Activated CD8-positive, alpha-beta memory T cell treated with anti-CD3 and anti-CD28 coated beads for 24 hours (primary cell): Measurements from ENCODE around the gene ARIH2.

ENCODE experiments used
- DNase-seq: peaks from one replicate; pipeline ENCODE4 v3.0.0-alpha.2; 2020

ARIH2 gene

DNA sequence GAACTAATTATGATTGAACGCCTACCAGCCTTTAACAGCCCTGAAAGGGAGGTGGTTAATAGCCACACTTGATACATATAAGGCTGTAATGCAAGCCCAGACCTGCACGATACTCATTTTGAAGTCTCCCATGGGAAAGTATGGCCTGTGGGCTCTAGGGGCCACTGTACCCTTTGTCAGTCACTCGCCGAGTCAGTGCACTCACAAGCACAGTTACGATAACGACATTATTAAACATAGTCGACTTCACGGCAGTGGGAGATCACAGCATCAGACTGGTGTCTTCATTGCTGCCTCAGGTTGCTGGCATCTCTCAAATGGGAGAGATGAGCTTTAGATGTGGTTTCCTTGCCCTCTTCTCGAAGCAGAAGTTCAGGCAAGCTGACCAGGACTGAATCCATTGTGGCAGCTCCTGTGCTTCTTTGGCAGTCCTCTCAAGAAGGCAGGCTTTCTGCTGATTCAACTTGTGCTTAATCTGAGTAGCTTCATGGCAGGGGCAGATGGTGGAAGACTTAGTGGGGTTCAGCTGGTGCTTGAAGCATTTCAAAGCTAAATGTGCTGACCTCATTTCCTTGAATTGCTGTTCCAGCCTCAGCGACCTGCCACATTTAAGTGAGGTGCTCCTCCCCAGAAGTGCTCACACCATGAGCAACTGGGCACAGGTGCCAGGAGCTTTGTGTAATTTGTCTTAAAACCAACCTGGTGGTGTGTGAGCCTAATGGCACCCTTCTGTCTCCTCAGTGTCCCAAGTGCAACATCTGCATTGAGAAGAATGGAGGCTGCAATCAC is 55.6 kb downstream of the ARIH2 start:
- DNase-seq = no peak

DNA sequence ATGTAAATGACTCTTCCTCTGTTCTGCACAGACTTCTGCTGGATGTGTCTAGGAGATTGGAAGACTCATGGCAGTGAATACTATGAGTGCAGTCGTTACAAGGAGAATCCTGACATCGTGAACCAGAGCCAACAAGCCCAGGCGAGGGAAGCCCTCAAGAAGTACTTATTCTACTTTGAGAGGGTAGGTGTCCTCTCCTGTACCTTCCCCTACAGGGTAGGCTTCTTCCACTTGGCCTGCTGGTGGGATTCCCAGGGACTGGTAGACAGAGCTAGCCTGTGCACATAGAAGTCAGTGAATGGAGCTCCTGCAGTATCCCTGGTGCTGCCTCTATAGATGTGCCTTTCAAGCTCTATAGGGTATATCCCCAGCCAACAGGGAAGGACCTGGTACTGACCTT is 60.8 kb downstream of the ARIH2 start:
- DNase-seq = no peak

DNA sequence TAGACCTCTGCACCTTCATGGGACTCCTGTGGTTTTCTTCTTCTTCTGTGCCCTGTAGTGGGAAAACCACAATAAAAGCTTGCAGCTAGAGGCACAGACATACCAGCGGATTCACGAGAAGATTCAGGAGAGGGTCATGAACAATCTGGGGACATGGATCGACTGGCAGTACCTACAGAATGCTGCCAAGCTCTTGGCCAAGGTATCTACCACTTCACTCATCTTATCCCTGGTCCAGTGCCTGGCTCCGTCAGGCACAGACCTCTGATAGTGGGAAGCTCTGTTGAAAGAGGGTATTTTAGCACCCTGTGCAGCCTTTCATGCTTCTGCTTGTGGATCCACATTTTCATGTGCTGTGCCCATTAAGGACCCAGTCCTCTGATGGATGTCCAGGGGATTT is 61.7 kb downstream of the ARIH2 start:
- DNase-seq = no peak

DNA sequence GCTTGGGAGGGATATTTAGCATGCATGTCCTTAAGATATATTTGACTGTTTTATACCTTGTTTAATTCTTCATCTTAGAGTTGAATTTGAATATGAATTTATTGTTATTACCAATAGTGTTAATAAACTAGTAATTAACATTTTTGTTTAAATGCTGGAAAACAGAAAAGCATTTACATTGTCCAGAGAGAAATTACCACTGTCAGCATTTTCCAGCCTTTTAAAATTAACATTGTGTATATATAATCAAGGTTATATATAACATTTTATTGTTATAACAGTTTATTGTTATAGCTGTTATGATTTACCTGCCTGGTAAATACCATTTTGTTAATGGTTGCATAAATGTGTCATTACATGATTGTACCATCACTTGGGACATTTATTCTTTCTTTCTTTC is 63.4 kb downstream of the ARIH2 start:
- DNase-seq = no peak

DNA sequence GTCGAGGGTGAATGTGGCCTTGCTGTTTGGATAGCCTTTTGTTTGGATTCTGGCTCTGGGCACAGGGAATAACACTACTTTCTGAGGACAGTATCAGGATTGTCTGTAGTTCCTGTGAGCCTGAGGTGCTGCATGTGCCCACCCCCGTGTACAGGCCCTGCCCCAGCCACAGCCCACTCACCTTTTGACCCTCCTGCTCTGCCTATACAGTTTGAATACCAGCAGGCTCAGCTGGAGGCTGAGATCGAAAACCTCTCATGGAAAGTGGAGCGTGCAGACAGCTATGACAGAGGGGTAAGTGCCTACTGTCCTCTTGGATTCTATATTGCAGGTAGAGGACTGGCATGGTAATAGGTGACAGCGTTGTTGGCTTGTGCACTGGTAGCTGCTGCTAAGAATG is 64.0 kb downstream of the ARIH2 start:
- DNase-seq = no peak

DNA sequence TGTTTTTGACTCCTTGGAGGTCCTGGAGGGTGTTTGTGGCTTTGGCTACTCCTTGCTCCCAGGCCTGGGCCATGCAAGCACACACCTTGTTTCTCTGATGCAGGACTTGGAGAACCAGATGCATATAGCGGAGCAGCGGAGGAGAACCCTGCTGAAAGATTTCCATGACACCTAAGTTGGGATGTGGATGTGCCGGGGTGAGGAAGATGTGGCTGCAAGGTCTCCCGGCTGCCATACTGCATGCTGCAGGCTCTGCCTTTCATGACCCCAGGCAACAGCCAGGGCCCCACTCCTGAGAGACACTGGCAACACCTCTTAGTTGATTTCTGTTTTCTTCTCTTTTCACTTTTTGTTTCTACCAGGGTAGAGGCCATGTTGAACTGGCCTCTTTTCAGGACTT is 64.5 kb downstream of the ARIH2 start:
- no peak for DNase-seq

DNA sequence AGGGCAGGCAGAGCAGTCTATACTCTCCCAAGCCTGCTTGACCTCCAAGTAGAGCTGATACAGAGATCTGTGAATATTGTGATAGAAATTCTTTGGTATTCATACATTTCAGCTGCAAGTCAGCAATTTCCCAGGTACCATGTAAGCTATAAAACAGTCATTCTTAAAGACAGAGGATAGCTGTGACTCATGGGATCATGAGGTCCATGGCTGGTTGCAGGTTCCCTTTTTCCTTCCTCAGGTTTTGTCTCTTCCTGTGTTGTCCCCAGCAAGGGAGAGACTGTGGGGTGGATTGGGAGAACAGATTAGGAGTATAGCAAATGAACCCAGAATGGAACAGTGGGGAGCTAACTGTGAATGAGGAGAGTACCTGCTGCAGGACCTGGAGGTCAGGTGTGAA is 66.0 kb downstream of the ARIH2 start:
- DNase-seq = no peak

DNA sequence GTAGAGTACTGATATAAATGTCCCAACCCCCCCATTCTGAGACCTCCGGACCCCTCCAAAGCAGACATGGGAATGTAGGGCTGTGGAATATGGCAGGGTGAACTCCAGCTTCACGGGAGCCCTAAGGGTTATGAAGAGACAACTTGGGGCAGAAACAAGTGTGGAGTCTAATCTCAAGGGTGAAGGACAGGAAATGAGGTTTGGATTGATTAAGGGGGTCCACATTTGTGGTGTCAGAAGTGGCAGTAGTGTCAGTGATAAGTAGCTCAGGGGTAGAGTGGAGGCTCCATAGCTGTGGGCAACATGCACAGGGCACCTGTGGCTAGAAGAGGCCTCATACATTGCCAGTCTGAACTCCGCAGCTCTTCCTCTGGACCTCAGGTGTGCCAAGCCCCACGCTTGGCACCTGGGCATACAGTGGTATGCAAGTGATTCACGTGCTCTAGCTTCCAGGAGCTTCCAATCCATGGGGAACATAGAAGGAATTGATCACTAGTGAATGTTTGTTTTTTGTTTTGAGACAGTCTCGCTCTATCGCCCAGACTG is 67.3 kb downstream of the ARIH2 start:
- DNase-seq = no peak

DNA sequence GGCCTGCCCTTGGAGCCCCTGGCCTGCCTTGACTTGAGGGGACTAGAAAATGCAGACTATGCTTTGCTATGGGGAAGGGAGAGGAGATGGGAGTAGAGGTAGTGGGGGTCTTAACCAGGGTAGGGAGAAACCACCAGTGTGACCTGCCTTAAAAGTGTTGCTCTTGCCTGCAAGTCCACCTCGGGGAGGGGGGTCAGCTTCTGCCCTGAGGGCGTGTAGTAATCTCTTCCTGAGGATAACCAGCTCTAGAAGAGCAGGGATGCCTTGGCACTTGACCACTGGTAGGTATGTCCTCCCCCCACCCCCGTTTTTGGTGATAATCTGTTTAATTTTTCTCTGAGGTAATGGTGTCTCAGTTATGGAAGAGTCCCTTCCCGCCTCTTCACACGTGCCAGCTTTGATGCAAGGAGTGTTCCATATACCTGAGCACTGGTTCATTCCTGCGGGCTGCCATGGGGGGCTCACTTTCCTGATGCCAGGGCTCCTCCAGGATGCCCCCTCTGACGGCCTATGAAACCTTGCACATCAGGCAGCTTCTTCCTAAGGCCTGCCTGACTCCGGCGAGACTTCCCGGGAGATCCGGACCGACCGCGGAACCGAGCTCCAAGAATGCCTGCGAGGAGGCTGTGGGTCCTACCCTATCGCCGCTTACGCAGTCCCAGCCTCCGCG is 70.6 kb downstream of the ARIH2 start:
- no peak for DNase-seq

DNA sequence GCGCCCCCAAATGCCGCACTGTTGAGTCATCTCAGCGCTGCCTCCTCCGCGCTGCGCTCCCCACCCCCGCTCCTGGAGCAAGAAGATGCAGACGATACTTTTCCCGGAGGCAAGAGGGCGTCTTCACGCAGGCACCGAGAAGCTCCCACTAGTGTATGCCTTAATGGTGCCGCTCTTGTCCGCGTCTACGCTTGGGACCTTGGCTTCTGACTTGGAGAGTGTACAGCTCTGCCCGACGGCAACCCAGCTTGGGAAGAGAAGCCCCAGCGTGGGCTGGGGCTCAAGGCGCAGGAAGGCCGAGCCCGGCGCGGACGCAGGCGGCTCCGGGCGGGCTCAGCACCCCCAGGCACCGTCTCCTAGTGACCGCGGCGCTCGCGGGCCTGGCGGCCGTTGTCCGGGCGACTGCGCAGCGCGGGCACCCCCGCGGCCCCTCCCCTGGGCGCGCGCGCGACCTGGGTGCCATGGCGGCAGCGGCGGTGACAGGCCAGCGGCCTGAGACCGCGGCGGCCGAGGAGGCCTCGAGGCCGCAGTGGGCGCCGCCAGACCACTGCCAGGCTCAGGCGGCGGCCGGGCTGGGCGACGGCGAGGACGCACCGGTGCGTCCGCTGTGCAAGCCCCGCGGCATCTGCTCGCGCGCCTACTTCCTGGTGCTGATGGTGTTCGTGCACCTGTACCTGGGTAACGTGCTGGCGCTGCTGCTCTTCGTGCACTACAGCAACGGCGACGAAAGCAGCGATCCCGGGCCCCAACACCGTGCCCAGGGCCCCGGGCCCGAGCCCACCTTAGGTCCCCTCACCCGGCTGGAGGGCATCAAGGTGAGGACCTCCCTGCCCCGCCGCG is 71.4 kb downstream of the ARIH2 start, which contains the start of gene P4HTM:
Gene P4HTM, plus strand, starts transcription at position 446 of the 840 bp plus-strand sequence. Its CDS starts 16 bp downstream, at position 462.
- DNase-seq = peak; percentile 91

DNA sequence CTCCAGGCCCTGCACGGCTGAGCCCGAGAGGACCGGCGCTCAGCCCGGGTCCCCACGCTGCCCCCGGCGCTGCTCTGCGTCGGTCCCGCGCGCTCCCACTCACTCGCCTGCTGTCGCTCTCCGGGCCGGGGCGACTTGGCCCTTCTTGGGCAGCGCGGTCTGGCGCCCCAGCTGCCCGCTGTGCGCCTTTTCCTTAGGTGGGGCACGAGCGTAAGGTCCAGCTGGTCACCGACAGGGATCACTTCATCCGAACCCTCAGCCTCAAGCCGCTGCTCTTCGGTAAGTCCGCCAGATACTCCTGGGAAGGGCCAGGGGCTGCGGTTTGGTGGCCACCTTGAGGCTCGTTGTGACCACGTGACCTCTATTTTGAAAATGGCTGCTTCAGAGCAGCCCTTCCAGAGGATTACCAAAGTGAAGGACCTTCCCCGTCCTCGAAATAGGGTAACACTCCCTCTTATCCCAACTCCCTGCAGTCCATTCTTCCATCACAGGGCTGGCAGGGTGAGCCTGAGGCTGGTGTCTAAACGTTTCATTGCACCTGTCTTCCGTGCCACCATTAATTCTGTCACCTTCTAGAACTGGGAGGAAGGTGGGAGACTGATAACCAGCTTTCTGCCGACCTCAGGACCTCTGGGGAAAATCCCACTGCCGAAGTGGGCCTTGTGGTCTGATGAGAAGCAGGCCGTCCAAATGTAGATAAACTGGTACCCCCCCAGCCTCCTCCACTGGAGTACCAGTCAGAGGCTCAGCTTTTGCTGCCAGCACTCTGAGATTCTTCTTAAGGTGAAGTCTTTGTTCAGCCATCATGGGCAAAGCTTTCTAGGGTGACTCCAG is 72.2 kb downstream of the ARIH2 start:
- DNase-seq = peak; percentile 79

DNA sequence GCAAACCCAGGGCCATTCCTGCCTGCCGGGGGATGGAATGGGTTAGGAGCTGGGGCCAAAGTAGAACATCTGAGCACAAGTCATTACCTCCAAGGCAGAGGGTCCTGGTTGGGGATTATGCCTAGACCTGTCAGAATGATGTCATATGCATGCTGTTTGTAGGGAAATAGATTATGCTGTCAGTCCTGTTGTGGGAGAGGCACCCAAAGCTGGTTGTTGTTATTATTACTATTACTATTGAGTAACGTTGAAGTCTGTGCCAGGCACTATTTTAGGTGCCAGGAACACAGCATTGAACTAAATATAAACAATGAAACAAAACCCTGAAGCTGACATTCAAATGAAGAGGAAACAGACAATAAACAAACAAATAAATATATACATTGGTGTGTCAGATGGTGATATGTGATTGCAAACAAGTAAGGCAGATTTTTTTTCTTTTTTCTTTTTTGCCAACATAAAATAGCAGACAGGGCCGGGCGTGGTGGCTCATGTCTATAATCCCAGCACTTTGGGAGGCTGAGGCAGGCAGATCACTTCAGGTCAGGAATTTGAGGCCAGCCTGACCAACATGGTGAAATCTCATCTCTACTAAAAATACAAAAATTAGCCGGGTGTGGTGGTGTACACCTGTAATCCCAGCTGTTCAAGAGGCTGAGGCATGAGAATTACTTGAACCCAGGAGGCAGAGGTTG is 73.4 kb downstream of the ARIH2 start:
- DNase-seq = no peak

DNA sequence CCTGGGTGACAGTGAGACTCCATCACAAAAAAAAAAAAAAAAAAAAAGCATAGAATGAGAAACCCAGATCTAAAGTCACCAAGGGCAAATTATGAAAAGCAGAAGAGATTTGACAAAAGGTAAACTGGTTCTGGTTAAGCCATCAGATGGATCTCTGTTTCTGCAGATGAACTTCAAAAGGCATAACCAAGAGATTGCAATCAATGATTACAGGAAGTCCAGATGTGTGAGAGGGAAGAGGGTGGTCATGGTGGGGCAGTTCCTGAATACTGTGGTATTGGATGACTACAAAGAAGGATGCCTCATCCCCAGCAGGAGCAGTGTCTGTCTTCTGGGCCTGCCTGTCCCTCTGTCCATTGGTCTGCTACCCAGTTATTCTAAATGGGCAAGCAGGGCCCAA is 75.2 kb downstream of the ARIH2 start:
- DNase-seq = no peak

DNA sequence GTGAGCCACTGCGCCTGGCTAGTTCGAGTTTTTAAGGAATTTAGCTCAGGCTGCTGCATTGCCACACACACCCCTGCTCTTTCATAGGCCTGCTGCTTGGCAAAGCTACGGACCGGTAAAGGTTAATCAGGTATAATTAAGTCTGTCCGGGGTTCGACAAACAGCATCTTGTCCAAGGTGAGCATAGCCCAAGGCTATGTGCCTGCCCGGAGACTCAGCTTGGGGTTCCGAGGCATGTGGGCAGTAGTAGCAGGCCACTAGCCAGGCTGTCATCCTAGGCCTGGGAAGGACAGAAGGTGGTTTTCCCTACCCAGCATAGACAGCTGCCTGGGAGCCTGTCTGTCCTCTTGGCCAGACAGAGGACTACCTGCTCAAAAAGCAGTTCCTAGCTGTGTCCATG is 78.0 kb downstream of the ARIH2 start:
- no peak for DNase-seq

DNA sequence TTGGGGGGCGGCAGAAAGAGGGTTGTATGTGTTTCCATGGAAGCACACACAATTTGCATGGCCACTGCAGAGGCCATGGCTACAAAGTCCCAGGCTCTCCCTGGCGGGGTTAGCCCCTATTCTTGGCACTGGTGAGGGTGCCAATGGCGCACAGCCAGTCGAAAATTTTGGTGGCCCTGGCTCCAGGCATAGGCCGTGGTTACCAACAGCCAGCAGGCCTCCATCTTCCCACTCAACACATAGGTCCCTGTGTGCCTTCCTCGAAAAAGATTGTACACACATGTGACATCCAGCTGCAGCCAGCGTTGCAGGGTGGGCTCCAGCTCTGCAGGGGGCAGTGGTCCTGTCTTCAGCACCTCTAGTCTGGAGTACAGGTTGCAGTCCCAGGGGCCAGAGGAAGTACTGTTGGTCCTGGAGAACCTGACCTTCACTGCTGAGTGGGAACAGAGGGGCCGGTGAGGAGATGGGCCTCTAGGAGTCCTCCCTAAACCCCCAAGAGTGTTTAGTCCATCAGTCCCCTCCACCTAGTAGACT is 78.5 kb downstream of the ARIH2 start:
- no peak for DNase-seq

DNA sequence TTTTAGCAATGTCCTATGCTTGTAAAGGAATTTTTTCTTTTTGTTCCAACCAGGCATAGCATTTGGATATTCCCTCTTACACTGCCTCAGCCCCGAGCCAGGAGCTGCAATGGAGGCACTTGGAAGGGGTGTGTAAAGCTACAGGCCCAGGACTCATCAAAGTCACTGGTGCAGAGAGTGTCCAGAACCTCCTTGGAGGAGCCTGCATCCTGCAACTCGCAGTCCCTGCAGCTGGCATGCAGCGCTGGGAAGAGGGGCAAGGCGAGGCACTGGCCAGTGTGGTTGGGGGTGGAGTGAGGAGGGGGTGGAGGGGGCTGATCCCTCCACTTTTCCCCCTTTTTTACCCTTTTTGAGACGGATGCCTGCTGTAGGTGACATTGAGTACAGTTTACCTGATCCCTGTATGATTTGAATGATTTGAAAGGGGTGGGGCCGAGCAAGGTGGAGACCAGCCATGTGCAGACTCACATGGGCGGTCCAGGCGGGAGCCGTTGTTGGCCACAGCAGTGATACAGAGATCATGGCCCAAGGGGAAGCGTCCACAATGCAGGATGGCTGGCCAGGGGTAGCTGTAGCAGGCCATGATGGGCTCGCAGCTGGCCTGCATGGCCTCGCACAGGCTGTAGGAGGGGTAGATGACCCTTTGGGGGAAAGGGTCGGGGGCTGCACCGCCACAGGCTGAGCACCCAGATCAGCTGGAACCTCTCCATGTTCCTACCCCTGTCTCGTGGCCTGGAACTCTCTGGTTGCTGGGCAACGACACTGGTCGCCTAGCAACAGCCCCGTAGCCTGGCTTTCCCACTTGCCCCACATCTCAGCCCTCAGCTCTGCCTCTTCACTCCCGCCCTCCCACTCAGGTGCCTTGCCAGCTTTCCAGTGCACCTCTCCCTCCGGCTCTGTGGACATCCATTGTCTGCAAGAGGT is 79.3 kb downstream of the ARIH2 start:
- DNase-seq = no peak

DNA sequence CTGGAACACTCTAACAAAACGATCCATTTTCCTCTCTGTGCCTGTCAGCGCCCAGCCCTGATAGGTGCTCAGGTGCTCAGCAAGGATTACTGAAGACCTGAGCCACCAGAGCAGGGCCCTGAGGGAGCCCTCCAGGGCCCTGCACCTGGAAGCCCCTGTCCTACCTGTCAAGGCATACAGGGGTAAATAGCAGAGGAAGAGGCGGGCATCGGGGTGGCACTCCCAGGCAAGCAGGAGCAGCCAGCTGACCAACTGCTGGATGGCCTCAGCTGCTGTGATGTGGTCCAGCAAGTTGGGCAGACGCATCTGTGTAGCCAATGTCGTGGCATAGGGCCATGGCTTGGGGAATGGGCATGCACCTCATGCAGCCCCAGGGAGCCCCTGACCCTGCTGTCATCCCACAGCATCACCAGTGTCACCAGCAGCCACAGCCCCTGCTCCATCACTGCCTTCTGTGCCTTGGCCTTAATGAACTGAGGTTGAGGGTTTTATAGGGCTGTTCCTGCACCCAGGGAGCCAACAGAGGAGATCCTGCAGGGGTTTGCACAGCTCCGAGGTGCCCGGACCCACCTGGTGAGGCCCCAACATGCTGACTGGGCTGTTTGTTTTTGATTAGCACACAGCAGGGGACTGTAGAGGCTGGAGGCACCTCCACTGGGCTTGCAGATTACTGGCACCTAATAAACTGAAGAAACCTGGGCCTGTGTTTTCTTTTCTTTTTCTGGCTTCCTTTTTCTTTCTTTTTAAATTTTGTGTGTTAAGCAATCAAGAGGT is 80.6 kb downstream of the ARIH2 start:
- no peak for DNase-seq

DNA sequence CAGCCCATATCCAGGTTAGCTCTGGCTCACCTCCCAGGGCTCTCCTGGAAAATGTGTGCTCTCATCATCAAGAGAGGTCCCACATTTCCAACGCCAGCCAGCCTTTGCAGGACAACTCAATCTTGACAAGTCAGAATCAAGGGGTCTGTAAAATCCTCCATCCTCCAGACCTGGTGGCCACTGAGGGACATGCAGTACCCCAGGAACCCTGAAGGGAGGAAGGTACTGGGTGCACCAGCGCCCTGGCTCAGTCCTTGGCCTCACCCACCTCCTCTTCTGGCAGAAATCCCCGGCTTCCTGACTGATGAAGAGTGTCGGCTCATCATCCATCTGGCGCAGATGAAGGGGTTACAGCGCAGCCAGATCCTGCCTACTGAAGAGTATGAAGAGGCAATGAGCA is 82.5 kb downstream of the ARIH2 start:
- no peak for DNase-seq
